ENCODE data around the gene SCFD2. TPM values are rescaled to one million over a fixed set of nuclear protein-coding genes. Genes with fewer than 3 reads are reported as not detected.

The SCFD2 gene
- total RNA-seq, 1 donor from 2014 or later = 10.7 TPM

GRCh38 chr4:52957220-52957686 is 408.6 kb downstream of the SCFD2 start:
- no peak for DNase-seq (ENCODE audit: low spot score)
- Mint-ChIP-seq H3K27ac (ENCODE audit: unreplicated experiment) (no peak overlapping the region), H3K4me3 (ENCODE audit: unreplicated experiment) (no peak overlapping the region), H3K9me3 (ENCODE audit: low read depth) (no peaks in the 10 kb centered on the region), H3K4me1 (ENCODE audit: low read depth) (peaks cover 16% of the 10 kb centered on the region), H3K27me3 (ENCODE audit: low read depth) (no peaks in the 10 kb centered on the region), H3K36me3 (ENCODE audit: low read depth) (no peaks in the 10 kb centered on the region)
- TF ChIP-seq, protein P1, sequence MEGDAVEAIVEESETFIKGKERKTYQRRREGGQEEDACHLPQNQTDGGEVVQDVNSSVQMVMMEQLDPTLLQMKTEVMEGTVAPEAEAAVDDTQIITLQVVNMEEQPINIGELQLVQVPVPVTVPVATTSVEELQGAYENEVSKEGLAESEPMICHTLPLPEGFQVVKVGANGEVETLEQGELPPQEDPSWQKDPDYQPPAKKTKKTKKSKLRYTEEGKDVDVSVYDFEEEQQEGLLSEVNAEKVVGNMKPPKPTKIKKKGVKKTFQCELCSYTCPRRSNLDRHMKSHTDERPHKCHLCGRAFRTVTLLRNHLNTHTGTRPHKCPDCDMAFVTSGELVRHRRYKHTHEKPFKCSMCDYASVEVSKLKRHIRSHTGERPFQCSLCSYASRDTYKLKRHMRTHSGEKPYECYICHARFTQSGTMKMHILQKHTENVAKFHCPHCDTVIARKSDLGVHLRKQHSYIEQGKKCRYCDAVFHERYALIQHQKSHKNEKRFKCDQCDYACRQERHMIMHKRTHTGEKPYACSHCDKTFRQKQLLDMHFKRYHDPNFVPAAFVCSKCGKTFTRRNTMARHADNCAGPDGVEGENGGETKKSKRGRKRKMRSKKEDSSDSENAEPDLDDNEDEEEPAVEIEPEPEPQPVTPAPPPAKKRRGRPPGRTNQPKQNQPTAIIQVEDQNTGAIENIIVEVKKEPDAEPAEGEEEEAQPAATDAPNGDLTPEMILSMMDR (IDR thresholded peaks at IDR 0.05) = no peak

DNA sequence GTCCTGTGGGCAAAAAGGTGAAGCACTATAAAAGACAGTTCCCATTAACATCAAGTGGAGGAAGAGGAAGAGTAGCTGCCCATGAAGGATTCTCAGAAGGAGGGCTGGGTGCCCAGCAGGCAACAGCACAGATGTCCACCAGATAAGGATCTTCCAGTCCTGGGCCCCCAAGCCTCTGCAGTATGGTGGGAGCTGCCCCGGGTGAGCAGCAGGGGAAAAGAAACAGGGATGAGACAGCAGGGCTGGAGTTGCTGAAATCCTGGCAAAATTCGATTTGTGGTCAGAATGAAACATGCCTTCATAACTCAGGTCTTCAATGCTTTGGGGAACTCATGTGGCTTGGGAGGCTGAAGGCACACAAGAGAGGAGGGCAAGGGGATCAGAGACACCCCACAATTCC is 409.2 kb downstream of the SCFD2 start:
- no peak for DNase-seq (ENCODE audit: low spot score)
- Mint-ChIP-seq H3K4me1 (ENCODE audit: low read depth) (peaks cover 16% of the 10 kb centered on the region), H3K27ac (ENCODE audit: unreplicated experiment) (no peak overlapping the region), H3K27me3 (ENCODE audit: low read depth) (no peaks in the 10 kb centered on the region), H3K9me3 (ENCODE audit: low read depth) (no peaks in the 10 kb centered on the region), H3K36me3 (ENCODE audit: low read depth) (no peaks in the 10 kb centered on the region), H3K4me3 (ENCODE audit: unreplicated experiment) (no peak overlapping the region)
- TF ChIP-seq, protein P1 (IDR thresholded peaks at IDR 0.05) = no peak

DNA sequence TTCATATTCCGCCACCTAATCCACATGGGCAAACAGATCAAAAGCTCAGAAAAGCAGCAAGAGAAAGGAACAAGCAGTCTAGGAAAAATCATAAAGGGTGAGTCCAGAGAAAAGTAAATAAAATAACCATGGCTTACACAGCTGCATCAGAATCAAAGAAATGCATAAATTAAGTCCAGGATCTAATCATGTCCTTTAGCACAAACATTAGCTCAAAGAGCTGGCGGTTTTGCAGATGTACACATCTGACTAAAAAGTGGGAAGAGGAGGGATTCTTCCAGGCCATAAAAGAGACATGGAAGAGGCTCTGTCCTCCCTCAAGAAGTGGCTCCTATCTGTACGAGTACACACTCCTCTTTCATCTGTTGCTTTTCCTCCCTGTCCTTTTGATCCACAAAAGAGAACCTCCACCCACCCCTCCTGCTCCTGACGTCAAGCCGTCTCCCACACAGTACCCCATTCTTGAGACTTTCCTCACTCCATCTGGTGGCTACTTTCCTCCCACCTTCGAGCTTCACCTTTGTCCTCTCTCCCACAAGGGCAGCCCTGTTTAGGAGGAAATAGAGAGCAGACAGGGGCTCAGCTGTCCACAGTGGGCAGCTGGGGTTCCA is 411.2 kb downstream of the SCFD2 start:
- TF ChIP-seq, protein P1 (IDR thresholded peaks at IDR 0.05) = no peak
- no peaks in the 10 kb centered on the region for H3K9me3 Mint-ChIP-seq (ENCODE audit: low read depth)
- no peaks in the 10 kb centered on the region for H3K27me3 Mint-ChIP-seq (ENCODE audit: low read depth)
- no peaks in the 10 kb centered on the region for H3K36me3 Mint-ChIP-seq (ENCODE audit: low read depth)
- no peak for DNase-seq (ENCODE audit: low spot score)
- no peak overlapping the region for H3K4me3 Mint-ChIP-seq (ENCODE audit: unreplicated experiment)
- peaks cover 29% of the 10 kb centered on the region for H3K4me1 Mint-ChIP-seq (ENCODE audit: low read depth)
- no peak overlapping the region for H3K27ac Mint-ChIP-seq (ENCODE audit: unreplicated experiment)

DNA sequence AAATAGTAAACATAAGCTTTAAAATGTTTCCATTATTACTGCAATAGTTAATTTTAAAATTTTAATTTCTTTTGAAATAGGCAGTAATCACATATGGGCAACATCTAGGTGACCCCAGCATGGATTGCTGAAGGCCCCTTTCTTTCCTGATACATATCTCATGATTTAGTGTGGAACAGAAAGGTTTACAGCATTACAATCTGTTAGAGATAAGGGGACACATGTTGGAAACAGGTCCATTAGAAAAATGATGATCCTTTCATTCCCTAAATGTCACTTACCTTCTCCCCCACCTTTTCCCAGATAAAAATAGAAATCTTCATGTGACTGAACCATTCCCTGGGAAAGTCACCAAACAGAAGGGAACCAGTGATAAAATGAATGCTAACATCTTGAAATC is 413.3 kb downstream of the SCFD2 start:
- peaks cover 28% of the 10 kb centered on the region for H3K4me1 Mint-ChIP-seq (ENCODE audit: low read depth)
- H3K4me3 Mint-ChIP-seq (ENCODE audit: unreplicated experiment) = no peak overlapping the region
- no peaks in the 10 kb centered on the region for H3K9me3 Mint-ChIP-seq (ENCODE audit: low read depth)
- no peaks in the 10 kb centered on the region for H3K36me3 Mint-ChIP-seq (ENCODE audit: low read depth)
- H3K27ac Mint-ChIP-seq (ENCODE audit: unreplicated experiment) = no peak overlapping the region
- no peaks in the 10 kb centered on the region for H3K27me3 Mint-ChIP-seq (ENCODE audit: low read depth)
- DNase-seq (ENCODE audit: low spot score) = no peak
- TF ChIP-seq, protein P1 (IDR thresholded peaks at IDR 0.05) = no peak

- H3K36me3 Mint-ChIP-seq (ENCODE audit: low read depth) = no peaks in the 10 kb centered on the region
- no peak for DNase-seq (ENCODE audit: low spot score)
- no peaks in the 10 kb centered on the region for H3K27me3 Mint-ChIP-seq (ENCODE audit: low read depth)
- peaks cover 26% of the 10 kb centered on the region for H3K4me1 Mint-ChIP-seq (ENCODE audit: low read depth)
- no peak overlapping the region for H3K4me3 Mint-ChIP-seq (ENCODE audit: unreplicated experiment)
- no peaks in the 10 kb centered on the region for H3K9me3 Mint-ChIP-seq (ENCODE audit: low read depth)
- TF ChIP-seq, protein P1 (IDR thresholded peaks at IDR 0.05) = no peak
- H3K27ac Mint-ChIP-seq (ENCODE audit: unreplicated experiment) = no peak overlapping the region
Measured at GRCh38 chr4:52951016-52951415, 414.8 kb downstream of the SCFD2 start.
